CD4-positive, alpha-beta T cell treated with Interleukin-6 for 4 hours (primary cell): Measurements from ENCODE around the gene NMT1.

Experiments
- DNase-seq: peaks from one replicate; pipeline ENCODE4 v3.0.0-alpha.2; 2020; ENCODE audit warnings: mixed read lengths

The NMT1 gene

DNA sequence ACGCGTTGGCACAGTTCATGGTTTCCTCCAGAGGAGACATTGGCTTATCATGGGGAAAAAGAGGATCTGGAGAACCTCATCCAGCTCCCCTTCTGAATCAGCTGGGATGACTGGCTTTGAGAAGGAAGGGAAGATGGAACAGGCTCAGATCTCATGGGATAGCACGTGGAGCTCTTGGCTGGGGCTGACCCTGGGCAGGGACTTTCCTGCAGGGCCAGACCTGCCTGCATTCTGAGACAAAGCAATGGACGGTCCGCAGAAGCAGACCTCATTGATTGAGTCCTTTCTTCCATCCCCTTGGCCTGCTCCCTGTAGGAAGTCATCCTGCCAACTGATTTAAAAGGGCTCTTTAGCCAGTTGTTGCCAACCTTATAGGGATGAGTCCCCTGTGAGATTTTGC lies 45.0 kb downstream of the NMT1 start:
- DNase-seq: no peak

GRCh38 chr17:45106582-45106981 lies 45.5 kb downstream of the NMT1 start:
- DNase-seq: no peak

- DNase-seq: no peak
Measured at GRCh38 chr17:45107293-45108010, 46.3 kb downstream of the NMT1 start.

GRCh38 chr17:45108051-45108450 lies 46.9 kb downstream of the NMT1 start:
- no peak for DNase-seq

DNA sequence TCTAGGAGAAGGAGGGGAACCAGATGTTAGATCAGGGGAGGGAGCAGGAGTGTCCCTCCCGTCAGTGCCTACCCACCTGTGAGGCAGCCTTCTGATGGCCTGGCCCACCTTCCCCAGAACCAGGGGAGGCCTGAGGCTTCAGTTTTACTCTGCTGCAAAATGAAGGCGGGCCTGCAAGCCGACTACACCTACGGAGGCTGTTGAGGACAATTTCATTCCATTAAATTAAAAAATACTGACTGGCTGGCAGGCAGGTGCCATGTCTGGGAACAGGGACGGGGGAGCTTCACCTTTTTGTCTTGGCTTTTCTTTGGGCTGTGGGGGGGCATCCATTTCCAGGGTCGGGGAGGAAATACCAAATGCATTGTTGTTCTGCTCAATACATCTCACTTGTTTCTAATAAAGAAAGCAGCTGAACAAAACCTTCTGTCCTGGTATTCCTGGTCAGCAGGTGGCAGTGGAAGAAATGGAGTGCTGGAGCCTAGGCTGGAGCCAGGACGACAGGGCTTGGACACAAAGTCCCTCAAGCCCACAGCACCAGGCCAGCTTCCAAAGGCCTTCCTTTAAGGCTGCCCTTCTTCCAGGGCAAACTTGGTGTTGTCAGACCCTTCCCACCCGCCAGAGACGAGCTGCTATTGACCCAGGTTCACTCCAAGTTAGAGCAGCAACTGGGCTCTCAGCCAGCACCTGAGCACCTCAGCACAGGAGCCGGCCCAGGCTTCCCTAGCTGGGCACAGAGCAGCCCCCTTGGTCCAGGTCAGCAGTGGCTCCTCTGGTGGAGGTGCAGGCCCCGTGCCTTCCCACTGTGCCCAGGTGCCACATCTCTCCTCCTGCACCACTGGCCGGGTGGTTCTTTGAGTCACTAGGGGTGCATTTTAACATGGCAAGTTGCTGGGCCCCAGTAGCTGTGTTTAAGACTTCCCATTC lies 47.7 kb downstream of the NMT1 start:
- no peak for DNase-seq

GRCh38 chr17:45110676-45111611 lies 49.8 kb downstream of the NMT1 start:
- no peak for DNase-seq

GRCh38 chr17:45111850-45112249 lies 50.7 kb downstream of the NMT1 start:
- no peak for DNase-seq

DNA sequence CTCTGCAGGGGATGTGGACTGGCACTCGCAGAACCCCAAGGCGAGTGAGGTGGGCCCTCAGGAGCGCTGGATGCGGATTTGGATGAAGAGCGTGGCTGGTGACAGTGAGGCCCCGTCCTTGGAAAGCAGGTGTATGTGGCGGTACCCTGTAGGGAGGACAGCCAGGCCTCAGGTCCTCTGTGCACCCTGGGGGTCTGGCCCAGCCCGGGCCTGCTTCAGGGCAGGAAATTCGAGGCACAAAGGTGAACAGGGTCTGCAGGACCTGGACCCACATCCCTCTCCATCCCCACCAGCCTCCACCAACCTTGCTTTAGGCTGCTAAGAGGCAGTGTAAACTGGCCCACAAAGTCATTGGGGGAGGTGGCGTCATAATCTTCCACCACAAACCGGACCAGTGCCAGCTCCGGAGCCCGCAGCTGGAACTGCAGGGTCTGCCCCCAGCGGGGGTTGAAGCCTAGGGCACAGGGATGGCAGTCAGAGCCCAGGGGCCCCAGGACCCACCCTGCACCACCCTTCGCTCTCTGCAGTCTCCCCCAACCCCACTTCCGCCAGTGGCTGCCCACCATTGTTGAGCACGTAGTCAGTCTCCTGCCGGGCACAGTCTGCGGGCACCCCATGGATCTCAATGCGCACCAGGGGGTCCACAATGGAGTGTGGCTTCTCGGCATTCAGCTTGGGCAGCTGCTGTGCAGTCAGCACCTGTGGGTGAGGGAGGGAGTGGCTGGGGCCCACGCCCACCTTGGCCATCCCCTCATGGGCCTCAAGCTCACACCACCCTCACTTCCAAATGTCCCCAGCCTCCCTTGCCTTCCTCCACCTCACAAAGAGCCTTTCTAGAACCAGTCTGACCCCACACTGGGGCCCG lies 51.7 kb downstream of the NMT1 start:
- DNase-seq: no peak

GRCh38 chr17:45113424-45113754 lies 52.3 kb downstream of the NMT1 start:
- DNase-seq: no peak

DNA sequence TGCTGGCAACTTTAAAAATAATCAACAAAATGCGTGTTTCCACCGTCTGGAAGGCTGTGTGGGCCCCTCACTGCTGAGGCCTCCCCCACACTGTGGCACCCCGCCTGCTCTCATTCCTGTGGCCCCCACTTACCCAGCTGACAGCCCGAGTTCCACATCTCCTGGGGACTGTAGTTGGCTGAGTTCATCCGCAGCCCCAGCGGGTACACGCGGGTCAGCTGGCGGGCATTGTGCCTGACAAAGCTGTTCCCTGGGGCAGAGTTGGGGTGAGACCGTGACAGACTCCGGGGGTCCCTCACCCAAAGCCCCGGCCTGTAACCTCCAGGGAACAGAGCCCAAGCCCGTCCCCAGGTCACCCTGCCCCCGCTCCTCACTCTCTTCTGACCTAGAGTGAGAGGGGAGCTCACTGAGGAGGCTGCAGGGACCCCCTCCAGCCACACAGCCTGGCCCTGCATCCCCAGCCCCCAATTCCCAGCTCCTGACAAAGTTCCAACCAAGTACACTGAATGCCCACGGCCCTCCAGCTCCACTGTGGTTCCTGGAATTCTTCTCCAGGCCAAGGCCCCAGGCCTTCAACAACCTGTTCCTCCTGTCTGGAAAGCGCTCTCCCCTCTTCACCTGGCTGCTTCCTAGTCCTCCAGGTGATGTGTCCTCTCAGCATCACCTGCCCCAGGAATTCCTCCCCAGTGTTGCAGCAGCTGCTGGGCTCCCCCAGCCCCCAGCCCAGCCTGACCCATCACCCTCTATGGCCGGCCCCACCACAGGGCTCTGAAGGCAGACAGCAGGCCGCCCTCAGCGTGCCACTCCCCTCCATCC lies 53.2 kb downstream of the NMT1 start:
- DNase-seq: no peak

- no peak for DNase-seq
Measured at GRCh38 chr17:45115015-45115625, 54.0 kb downstream of the NMT1 start.

- DNase-seq: no peak
Measured at GRCh38 chr17:45115871-45116270, 54.8 kb downstream of the NMT1 start.

DNA sequence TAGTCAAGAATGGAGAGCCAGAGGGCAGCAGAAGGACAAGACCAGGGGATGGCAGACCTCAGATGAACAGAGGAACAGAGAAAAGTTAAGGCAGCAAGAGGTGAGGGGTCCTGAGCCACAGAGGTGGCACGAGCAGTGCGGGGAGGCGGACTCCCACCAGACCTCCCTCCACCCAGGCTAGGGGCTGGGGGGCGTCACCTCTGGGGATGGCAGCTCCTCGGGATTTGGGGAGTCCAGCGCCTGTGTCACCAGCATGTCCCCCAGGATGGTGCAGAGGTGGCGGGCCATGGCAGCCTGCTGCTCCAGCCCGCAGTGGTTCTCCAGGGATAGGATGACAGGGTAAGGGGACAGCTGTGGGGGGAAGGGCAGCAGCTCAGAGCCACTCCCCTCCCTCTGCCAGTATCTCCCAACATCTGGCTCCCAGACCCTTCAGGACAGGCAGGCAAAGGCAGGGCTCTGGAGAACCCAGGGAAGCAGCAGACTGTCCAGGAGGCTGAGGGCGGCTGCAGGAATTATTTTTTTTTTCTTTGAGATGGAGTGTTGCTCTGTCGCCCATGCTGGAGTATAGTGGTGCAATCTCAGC lies 55.4 kb downstream of the NMT1 start:
- DNase-seq: no peak

DNA sequence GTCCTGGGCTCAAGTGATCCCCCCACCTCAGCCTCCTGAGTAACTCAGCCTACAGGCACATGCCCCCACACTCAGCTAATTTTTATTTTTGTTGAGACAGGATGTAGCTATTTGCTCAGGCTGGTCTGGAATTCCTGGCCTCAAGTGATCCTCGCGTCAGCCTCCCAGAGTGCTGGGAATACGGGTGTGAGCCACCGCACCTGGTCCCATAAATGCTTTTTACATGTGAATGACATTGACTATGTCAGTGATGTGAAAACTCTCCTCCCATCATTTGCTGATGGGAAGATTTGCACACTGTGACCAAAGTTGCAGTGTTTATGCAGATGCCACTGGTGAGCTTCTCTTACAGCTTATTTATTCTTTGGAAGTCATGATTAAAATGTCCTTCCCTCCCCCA lies 56.2 kb downstream of the NMT1 start:
- DNase-seq: no peak

- DNase-seq: no peak
Measured at GRCh38 chr17:45117848-45118646, 56.9 kb downstream of the NMT1 start.

- DNase-seq: no peak
Measured at GRCh38 chr17:45118691-45119090, 57.6 kb downstream of the NMT1 start.

- no peak for DNase-seq
Measured at GRCh38 chr17:45119964-45120363, 58.8 kb downstream of the NMT1 start.

DNA sequence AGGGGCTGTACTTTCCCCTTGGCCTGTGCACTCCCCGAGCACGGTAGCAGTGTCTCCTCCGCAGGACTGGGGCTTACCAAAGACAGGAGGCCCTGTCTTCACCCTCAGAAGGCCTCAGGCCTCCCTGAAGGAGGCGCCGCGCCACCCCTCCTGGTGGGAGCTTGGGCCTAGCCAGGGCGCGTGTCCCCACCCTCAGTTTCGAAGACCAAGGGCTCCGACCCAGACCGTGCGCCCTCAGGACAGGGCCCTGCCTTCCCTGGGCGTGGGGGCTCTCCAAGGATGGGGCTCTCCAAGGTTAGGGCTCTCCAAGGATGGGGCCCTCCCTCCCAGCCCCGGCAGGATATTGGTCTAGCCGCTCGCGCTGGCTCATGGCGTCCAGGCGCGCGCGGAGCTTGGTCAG lies 59.4 kb downstream of the NMT1 start:
- no peak for DNase-seq

GRCh38 chr17:45121055-45121454 lies 59.9 kb downstream of the NMT1 start:
- DNase-seq: no peak
